ENCODE results near the gene PSMC5. TPM values are rescaled to one million over a fixed set of nuclear protein-coding genes. Genes with fewer than 3 reads are reported as not detected.

Gene PSMC5
- total RNA-seq, 1 donor from 2014 or later = 145 TPM

DNA sequence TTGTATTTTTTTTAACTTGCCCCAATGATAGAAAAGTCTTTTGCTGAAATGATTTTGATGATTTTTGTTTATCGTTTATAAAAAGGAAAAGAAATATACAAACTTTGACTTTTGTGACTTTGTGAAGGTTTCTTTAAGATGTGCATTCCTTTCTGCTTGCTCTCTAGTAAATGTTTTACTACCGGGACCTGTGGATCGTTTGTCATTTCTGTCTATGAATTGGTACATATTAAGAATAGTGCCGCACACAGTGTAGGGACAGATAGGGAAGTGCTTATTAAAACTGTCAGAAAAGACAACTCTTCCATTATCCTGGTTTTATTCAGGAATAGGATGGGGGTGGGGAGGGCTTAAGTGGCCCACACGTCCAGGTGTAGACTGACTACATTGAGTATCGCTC is 8.1 kb upstream of the PSMC5 start:
- ATAC-seq (no peak), DNase-seq (ENCODE audit: missing footprints) (no peak)
- intact Hi-C loops (cut with DNase I) = no loop called here

DNA sequence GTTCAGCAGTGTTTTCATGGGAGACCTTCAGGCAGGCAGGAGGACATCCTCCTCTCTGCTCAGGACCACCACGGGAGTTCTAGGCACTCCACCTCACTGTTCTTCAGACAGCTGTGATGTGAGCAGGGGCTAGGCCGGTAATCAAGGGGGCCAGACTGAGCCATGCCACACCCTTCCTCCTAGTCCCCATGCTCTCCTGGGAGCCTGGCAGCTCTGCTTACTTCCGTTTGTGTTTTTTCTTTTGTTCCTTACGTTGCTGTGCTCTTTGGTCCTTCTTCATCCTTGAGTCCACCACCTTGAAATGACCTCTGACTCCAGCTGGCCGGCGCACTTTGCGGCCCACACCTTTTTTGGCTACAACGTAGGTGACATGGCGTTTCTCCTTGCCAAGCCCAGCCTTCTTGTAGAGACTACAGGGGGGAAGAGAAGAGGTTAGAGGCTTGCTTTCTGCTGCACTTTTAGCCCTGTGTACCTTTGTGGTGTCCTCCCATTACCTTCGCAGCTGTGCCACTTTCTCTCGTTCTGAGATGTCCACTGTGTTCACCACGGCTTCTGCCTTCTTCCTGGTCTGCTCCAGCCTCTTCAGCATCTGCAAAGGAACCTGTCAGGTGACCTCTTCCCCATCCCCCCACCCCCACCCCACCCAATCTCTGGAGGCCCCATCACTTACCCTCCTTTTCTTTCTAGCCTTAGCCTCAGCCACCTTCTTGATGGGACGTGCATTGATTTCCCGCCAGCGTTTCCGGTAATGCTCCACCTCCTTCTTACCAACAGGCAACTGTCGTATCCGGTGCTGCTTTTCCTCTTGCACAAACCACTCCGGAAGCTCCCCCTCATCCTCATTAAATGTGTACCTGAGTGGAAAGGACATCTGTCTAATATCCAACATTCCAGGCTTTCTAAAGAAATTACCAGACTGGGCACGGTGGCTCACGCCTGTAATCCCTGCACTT is 7.4 kb upstream of the PSMC5 start:
- intact Hi-C loops (cut with DNase I) = loop anchor here (10.0 kb wide), 1 partner anchor 685 kb away; the partner anchor contains the start of genes CEP95 and DDX5
- peak; percentile 22 for ATAC-seq
- DNase-seq (ENCODE audit: missing footprints) = no peak

DNA sequence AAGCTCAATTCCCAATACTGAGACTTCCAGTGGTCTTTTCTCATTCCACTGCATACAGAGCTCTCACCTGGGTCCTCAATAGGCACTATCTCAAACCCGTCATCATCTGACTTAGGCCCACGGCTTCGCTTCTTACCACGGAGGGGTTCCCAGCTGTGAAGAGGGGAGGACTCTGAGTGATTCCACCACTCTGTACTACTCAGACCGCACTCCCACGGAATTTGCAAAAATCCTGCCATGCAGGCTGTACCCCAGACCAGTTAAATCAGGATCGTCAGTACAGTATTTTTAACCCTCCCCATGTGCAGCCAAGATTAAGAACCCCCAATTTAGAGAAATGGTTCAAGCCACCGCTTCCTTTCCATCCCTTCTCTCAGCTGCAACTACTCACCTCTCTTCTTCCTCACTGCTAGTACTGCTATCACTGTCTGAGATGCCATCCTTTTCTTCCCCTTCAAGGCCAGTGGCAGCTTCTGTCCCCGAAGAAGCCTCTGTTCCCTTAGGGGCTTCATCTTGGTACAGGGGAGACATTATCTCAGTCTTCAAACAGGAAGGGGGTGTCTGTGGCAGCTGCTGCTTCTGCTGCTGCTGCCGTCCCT is 6.2 kb upstream of the PSMC5 start:
- no peak for DNase-seq (ENCODE audit: missing footprints)
- intact Hi-C loops (cut with DNase I) = loop anchor here (10.0 kb wide), 1 partner anchor 684 kb away; the partner anchor contains the start of genes CEP95 and DDX5
- ATAC-seq = no peak

GRCh38 chr17:63821804-63822203 is 5.4 kb upstream of the PSMC5 start:
- ATAC-seq (no peak), DNase-seq (ENCODE audit: missing footprints) (no peak)
- intact Hi-C loops (cut with DNase I) = loop anchor here (10.0 kb wide), 1 partner anchor 683 kb away; the partner anchor contains the start of genes CEP95 and DDX5

GRCh38 chr17:63822537-63822936 is 4.7 kb upstream of the PSMC5 start:
- intact Hi-C loops (cut with DNase I) = loop anchor here (10.0 kb wide), 1 partner anchor 682 kb away; the partner anchor contains the start of genes CEP95 and DDX5
- ATAC-seq (no peak), DNase-seq (ENCODE audit: missing footprints) (no peak)

- intact Hi-C loops (cut with DNase I) = loop anchor here (10.0 kb wide), 1 partner anchor 681 kb away; the partner anchor contains the start of genes CEP95 and DDX5
- ATAC-seq (no peak), DNase-seq (ENCODE audit: missing footprints) (peak; percentile 30)
Measured at GRCh38 chr17:63823659-63824331, 3.4 kb upstream of the PSMC5 start.

GRCh38 chr17:63824362-63824761 is 2.9 kb upstream of the PSMC5 start:
- no peak for ATAC-seq
- intact Hi-C loops (cut with DNase I) = loop anchor here (10.0 kb wide), 1 partner anchor 680 kb away; the partner anchor contains the start of genes CEP95 and DDX5
- no peak for DNase-seq (ENCODE audit: missing footprints)

GRCh38 chr17:63826468-63827001 is 696 bp upstream of the PSMC5 start:
- DNase-seq (ENCODE audit: missing footprints) (peak; percentile 74), ATAC-seq (peak; percentile 2)
- intact Hi-C loops (cut with DNase I) = loop anchor here (1.0 to 10.0 kb wide), 2 partner anchors 52 to 678 kb away; partner anchors contain the start of genes CEP95, DDX42 and DDX5

GRCh38 chr17:63827801-63828221 is 580 bp downstream of the PSMC5 start:
- DNase-seq (ENCODE audit: missing footprints) = no peak
- intact Hi-C loops (cut with DNase I) = loop anchor here (1.0 to 10.0 kb wide), 2 partner anchors 54 to 677 kb away; partner anchors contain the start of genes CEP95, DDX42 and DDX5
- no peak for ATAC-seq

- intact Hi-C loops (cut with DNase I) = loop anchor here (10.0 kb wide), 1 partner anchor 676 kb away; the partner anchor contains the start of genes CEP95 and DDX5
- DNase-seq (ENCODE audit: missing footprints) (no peak), ATAC-seq (no peak)
Measured at GRCh38 chr17:63828936-63829335, 1.7 kb downstream of the PSMC5 start.

DNA sequence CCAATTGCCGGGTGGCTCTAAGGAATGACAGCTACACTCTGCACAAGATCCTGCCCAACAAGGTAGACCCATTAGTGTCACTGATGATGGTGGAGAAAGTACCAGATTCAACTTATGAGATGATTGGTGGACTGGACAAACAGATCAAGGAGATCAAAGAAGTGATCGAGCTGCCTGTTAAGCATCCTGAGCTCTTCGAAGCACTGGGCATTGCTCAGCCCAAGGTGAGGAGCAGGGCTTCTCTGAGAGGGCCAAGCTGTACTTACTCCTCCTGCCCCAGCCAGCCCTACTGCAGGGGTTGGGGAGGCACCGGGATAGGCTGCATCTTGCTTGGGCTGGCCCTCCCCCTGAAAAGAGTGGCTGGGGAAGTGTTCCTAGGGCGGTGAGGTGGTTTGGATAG is 3.0 kb downstream of the PSMC5 start:
- intact Hi-C loops (cut with DNase I) = no loop called here
- no peak for ATAC-seq

GRCh38 chr17:63830904-63831491 is 3.8 kb downstream of the PSMC5 start:
- ATAC-seq (no peak), DNase-seq (ENCODE audit: missing footprints) (no peak)
- intact Hi-C loops (cut with DNase I) = no loop called here

More for the DNA sequence above, 3.0 kb downstream of the PSMC5 start:
- DNase-seq (ENCODE audit: missing footprints) = no peak

DNA sequence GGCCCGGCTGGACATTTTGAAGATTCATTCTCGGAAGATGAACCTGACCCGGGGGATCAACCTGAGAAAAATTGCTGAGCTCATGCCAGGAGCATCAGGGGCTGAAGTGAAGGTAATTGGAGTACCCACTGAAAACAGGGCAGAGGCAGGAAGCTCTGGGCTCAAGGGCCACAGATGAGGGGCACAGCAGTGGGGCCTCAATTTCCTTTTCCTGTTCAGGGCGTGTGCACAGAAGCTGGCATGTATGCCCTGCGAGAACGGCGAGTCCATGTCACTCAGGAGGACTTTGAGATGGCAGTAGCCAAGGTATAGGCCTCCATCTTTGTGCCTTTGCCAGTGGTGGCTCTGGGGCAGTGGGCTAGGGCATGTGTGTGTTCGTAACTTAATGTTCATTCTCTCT is 4.3 kb downstream of the PSMC5 start:
- intact Hi-C loops (cut with DNase I) = no loop called here
- ATAC-seq (no peak), DNase-seq (ENCODE audit: missing footprints) (no peak)

GRCh38 chr17:63832014-63832413 is 4.8 kb downstream of the PSMC5 start:
- ATAC-seq (no peak), DNase-seq (ENCODE audit: missing footprints) (no peak)
- intact Hi-C loops (cut with DNase I) = no loop called here

- no peak for ATAC-seq
- intact Hi-C loops (cut with DNase I) = no loop called here
Measured at GRCh38 chr17:63832455-63832854, 5.2 kb downstream of the PSMC5 start.

GRCh38 chr17:63833026-63833740 is 6.0 kb downstream of the PSMC5 start:
- DNase-seq (ENCODE audit: missing footprints) (peak; percentile 55), ATAC-seq (no peak)
- intact Hi-C loops (cut with DNase I) = no loop called here

More at GRCh38 chr17:63832455-63832854, 5.2 kb downstream of the PSMC5 start:
- no peak for DNase-seq (ENCODE audit: missing footprints)

DNA sequence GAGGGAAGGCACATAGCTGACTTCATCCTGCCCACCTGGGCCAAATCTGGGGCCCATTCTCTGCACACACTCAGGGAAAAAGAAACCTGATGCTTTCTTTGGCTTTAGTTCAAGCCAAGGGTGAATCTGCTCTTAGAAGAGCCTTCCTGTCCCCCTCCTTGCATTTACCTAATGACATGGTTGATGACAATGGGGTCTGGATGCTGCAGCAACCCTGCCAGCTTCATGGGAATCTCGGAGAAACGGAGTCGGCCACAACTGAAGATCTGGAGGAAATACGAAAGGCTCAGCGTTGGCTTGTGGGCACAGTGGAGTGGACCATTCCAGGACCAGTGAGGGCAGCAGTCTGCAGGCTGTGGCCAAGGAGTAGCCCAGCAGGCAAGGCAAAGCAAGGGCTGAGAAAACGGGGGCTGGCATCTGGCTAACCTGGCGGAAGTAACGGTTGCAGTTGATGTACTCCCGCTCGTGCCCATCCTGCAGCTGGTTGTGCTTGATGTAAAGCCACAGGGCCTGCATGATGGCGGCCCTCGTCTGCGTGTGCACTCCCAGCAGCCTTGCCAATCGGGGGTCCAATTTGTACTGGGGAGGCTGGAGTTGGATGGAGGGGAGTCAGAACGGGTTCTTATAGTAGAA is 6.6 kb downstream of the PSMC5 start:
- DNase-seq (ENCODE audit: missing footprints) (no peak), ATAC-seq (no peak)
- intact Hi-C loops (cut with DNase I) = no loop called here
